ENCODE results near the gene ZNF518B. TPM values are rescaled to one million over a fixed set of nuclear protein-coding genes. Genes with fewer than 3 reads are reported as not detected.
"Not testable (repeated sequence)": the region's sequence is repeated elsewhere in the genome, so short reads cannot be mapped to it uniquely, and the experiment has no call there.

ZNF518B gene
- polyA plus RNA-seq, 1 of the 3 experiments (the other 2 are of a cell fraction), result 3.1 TPM

DNA sequence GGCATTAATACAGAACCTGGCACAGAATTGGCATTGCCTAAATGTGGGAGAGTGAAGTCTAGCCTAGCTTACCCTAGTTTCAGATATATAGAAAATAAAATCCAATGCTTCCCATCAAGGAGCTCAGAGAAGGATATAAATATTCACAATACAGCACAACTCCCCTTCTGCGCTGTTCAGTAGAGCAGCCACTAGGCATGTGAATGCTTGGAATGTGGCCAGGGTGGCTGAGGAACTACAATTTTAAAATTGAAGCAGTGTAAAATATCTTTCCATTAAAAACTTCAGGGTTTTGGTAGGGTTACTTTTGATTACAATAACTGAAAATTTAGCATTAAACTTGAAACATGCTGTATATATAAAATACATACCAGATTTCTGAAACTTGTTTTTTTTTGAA is 19.5 kb downstream of the ZNF518B start:
- H3K4me2 ChIP-seq, result no peak overlapping the region
- H3F3A ChIP-seq (replicated peaks; ENCODE audit: insufficient read depth), result no peaks in the 10 kb centered on the region
- H3K4me1 ChIP-seq (ENCODE audit: control insufficient read depth in 1 of 2, insufficient read depth in 2 of 2, low read depth in 1 of 2, low read length in 1 of 2), result no peaks in the 10 kb centered on the region
- no peak overlapping the region for H3K4me3 ChIP-seq (ENCODE audit: low read depth in 2 of 2, low read length in 1 of 2)
- peaks cover 0 to 3% of the 10 kb centered on the region in 2 experiments for H3K36me3 ChIP-seq (replicated peaks in 1 of 2; ENCODE audit: control insufficient read depth in 1 of 2, insufficient read depth in 2 of 2, low read length in 1 of 2)
- TF ChIP-seq POLR2AphosphoS5 (IDR thresholded peaks at IDR 0.05; ENCODE audit: low read depth, low read length) (no peak), RFX5 (IDR thresholded peaks at IDR 0.05; ENCODE audit: low read length) (no peak), FOSL2 (IDR thresholded peaks at IDR 0.05; ENCODE audit: borderline replicate concordance, low read depth) (no peak), NFIC (IDR thresholded peaks at IDR 0.05; ENCODE audit: borderline replicate concordance) (no peak), CHD2 (IDR thresholded peaks at IDR 0.05; ENCODE audit: low read length, partially characterized antibody) (no peak), ELF1 (IDR thresholded peaks at IDR 0.05) (no peak), TEAD4 (IDR thresholded peaks at IDR 0.05; ENCODE audit: borderline replicate concordance, insufficient read depth) (no peak)
- H3K27ac ChIP-seq (ENCODE audit: low read depth in 2 of 2, low read length in 1 of 2), result no peak overlapping the region
- no peak overlapping the region for H3K9ac ChIP-seq
- no peaks in the 10 kb centered on the region for H3K9me2 ChIP-seq
- no peak overlapping the region for H2AFZ ChIP-seq (ENCODE audit: low read depth)
- no peaks in the 10 kb centered on the region for H4K20me1 ChIP-seq (ENCODE audit: insufficient read depth)
- WGBS (ENCODE audit: low lambda C conversion rate), result 83% methylated on average over 1 of the region's 1 CpG
- POLR2A ChIA-PET, result no interaction called here
- DNase-seq, result no peak
- H3K79me2 ChIP-seq (ENCODE audit: insufficient read depth), result no peaks in the 10 kb centered on the region
- CTCF ChIA-PET, result no interaction called here
- H3K9me3 ChIP-seq, result no peaks in the 10 kb centered on the region
- H3K27me3 ChIP-seq (ENCODE audit: insufficient read depth), result no peaks in the 10 kb centered on the region

DNA sequence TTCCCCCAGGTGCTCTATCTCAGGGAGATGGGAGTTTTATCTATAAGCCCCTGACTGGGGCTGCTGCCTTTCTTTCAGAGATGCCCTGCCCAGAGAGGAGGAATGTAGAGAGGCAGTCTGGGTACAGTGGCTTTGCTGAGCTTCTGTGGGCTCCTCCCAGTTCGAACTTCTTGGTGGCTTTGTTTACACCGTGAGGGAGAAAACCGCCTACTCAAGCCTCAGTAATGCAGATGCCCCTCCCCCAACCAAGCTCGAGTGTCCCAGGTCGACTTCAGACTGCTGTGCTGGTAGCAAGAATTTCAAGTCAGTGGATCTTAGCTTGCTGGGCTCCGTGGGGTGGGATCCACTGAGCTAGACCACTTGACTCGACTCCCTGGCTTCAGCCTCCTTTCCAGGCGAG is 29.5 kb downstream of the ZNF518B start:
- CTCF ChIA-PET; H3K4me1 ChIP-seq (ENCODE audit: control insufficient read depth in 1 of 2, insufficient read depth in 2 of 2, low read depth in 1 of 2, low read length in 1 of 2); H3K4me3 ChIP-seq (ENCODE audit: low read depth in 2 of 2, low read length in 1 of 2); H3K36me3 ChIP-seq (replicated peaks in 1 of 2; ENCODE audit: control insufficient read depth in 1 of 2, insufficient read depth in 2 of 2, low read length in 1 of 2); H3K27me3 ChIP-seq (ENCODE audit: insufficient read depth); H3K9me3 ChIP-seq; H3K27ac ChIP-seq (ENCODE audit: low read depth in 2 of 2, low read length in 1 of 2); H3K4me2 ChIP-seq; H3K79me2 ChIP-seq (ENCODE audit: insufficient read depth); H4K20me1 ChIP-seq (ENCODE audit: insufficient read depth); POLR2A ChIA-PET; DNase-seq; H3F3A ChIP-seq (replicated peaks; ENCODE audit: insufficient read depth); H2AFZ ChIP-seq (ENCODE audit: low read depth); H3K9ac ChIP-seq; H3K9me2 ChIP-seq: not testable (repeated sequence)
- WGBS (ENCODE audit: low lambda C conversion rate), result 2% methylated on average over 5 of the region's 8 CpGs

DNA sequence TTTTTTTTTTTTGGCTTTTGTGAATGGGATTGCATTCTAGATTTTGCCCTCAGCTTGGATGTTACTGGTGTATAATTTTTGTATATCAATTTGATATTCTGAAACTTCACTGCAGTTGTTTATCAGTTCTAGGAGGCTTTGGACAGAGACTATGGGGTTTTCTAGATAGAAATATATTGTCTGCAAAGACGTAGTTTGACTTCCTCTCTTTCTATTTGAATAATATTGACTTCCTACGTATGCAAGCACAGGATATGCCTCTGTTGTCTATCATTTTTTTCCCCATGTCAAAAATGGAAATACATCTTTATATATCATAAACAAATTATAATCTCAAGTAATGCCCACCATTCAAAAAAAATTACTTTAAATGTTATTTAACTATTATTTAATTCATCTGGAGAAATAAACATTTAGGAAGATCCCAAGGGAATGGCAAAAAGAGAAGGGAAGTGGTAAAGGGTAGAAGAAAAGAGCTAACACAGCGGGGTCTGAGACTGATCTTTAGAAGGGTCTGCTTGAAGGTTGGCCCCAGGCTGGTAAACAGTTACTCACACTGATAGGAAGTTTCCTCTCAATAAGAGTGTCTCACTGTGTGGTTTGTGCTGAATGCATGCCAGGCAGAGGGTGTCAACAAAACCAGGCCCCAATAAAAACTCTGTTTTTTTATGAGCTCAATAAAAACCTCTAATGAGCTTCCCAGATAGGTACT is 35.7 kb downstream of the ZNF518B start:
- TF ChIP-seq JUND (IDR thresholded peaks at IDR 0.05) (no peak), EZH2phosphoT487 (IDR thresholded peaks at IDR 0.05; ENCODE audit: borderline replicate concordance, low read depth) (no peak), FOXM1 (IDR thresholded peaks at IDR 0.05; ENCODE audit: low read depth) (no peak)
- 3% methylated on average over 3 of the region's 3 CpGs for WGBS (ENCODE audit: low lambda C conversion rate)
- no peak overlapping the region for H3K27ac ChIP-seq (ENCODE audit: low read depth in 2 of 2, low read length in 1 of 2)
- H3K79me2 ChIP-seq (ENCODE audit: insufficient read depth), result no peaks in the 10 kb centered on the region
- no peaks in the 10 kb centered on the region for H3K27me3 ChIP-seq (ENCODE audit: insufficient read depth)
- no peaks in the 10 kb centered on the region for H3K36me3 ChIP-seq (replicated peaks in 1 of 2; ENCODE audit: control insufficient read depth in 1 of 2, insufficient read depth in 2 of 2, low read length in 1 of 2)
- no peak overlapping the region for H3K4me2 ChIP-seq
- H3K4me3 ChIP-seq (ENCODE audit: low read depth in 2 of 2, low read length in 1 of 2), result no peak overlapping the region
- H3K9me3 ChIP-seq, result no peaks in the 10 kb centered on the region
- no peaks in the 10 kb centered on the region for H4K20me1 ChIP-seq (ENCODE audit: insufficient read depth)
- DNase-seq, result no peak
- H2AFZ ChIP-seq (ENCODE audit: low read depth), result no peak overlapping the region
- no peaks in the 10 kb centered on the region for H3K4me1 ChIP-seq (ENCODE audit: control insufficient read depth in 1 of 2, insufficient read depth in 2 of 2, low read depth in 1 of 2, low read length in 1 of 2)
- ChIA-PET POLR2A (no interaction called here), CTCF (interaction anchor here (1.3 to 1.8 kb wide), 4 partner anchors 10 to 40 kb away, joined by 3 to 7 read pairs (median 4); no protein-coding TSS in a partner anchor)
- H3K9ac ChIP-seq, result no peak overlapping the region
- H3K9me2 ChIP-seq, result no peaks in the 10 kb centered on the region
- no peaks in the 10 kb centered on the region for H3F3A ChIP-seq (replicated peaks; ENCODE audit: insufficient read depth)
